H1 (cell line): ENCODE results near the gene RSU1. TPM values are rescaled to one million over a fixed set of nuclear protein-coding genes. Genes with fewer than 3 reads are reported as not detected.

Source experiments
- CTCF ChIA-PET: fragments of 300-600 bp; sonication (Branson Sonifier 250); formaldehyde crosslinking; loops from one replicate; lab custom pipeline; 2021; ENCODE audit not compliant: partially characterized antibody; lab: Charles Lee
- POLR2A ChIA-PET: fragments of 300-600 bp; sonication (Branson Sonifier 250); formaldehyde crosslinking; loops from one replicate; lab custom pipeline; 2021; ENCODE audit warnings: inconsistent platforms; ENCODE audit not compliant: partially characterized antibody; lab: Charles Lee
- DNase-seq, 2 experiments: peaks; one replicate each; pipeline versions ENCODE4 v3.0.0 to v3.0.0-alpha.2; 2010 to 2022; ENCODE audit warnings: low spot score in 2 of 2, low read depth in 1 of 2, mixed read lengths in 1 of 2
- FAIRE-seq: peaks from 2 replicates; lab custom pipeline; 2011; peaks lifted over from hg19 to GRCh38; lab: Jason Lieb, UNC
- H2AFZ ChIP-seq: 2 replicates; pipeline ENCODE4 v1.8.1; 2012; ENCODE audit warnings: low read length, inconsistent platforms
- H2AK5ac ChIP-seq: 2 replicates; pipeline ENCODE4 v1.6.1; 2013; ENCODE audit warnings: low read depth, low read length
- H2BK120ac ChIP-seq: replicated peaks from 2 replicates; pipeline ENCODE3; 2013; ENCODE audit warnings: low read depth, low read length, inconsistent platforms
- H2BK12ac ChIP-seq: 2 replicates; pipeline ENCODE4 v1.6.1; 2013; ENCODE audit warnings: low read depth, low read length
- H2BK15ac ChIP-seq: 2 replicates; pipeline ENCODE4 v1.6.1; 2013; ENCODE audit warnings: low read length
- H2BK20ac ChIP-seq: 2 replicates; pipeline ENCODE4 v1.6.1; 2013; ENCODE audit warnings: low read length
- H2BK5ac ChIP-seq: 2 replicates; pipeline ENCODE4 v1.6.1; 2013; ENCODE audit warnings: low read depth, low read length
- H3K14ac ChIP-seq: 2 replicates; pipeline ENCODE4 v1.6.1; 2013; ENCODE audit warnings: inconsistent platforms; ENCODE audit not compliant: insufficient read length
- H3K18ac ChIP-seq: 2 replicates; pipeline ENCODE4 v1.6.1; 2013; ENCODE audit warnings: low read length; ENCODE audit errors: extremely low read depth
- H3K23ac ChIP-seq: 2 replicates; pipeline ENCODE4 v1.6.1; 2013; ENCODE audit warnings: inconsistent platforms; ENCODE audit not compliant: insufficient read length
- H3K23me2 ChIP-seq: 2 replicates; pipeline ENCODE4 v1.6.1; 2013; ENCODE audit warnings: low read depth, low read length
- H3K27ac ChIP-seq: 2 replicates; pipeline ENCODE4 v1.6.1; 2011; ENCODE audit warnings: low read depth, low read length, inconsistent platforms
- H3K27me3 ChIP-seq, 4 experiments: replicated peaks in 1 of 4; 1 replicate in 1 of 4; 2 replicates in 3 of 4; pipeline versions ENCODE4 v1.6.1 to v1.8.1; 2011 to 2013; ENCODE audit warnings: low read length in 3 of 4, mild to moderate bottlenecking in 3 of 4, inconsistent platforms in 2 of 4, mixed read lengths in 2 of 4, moderate library complexity in 1 of 4; ENCODE audit not compliant: control insufficient read depth in 3 of 4, insufficient read depth in 3 of 4; ENCODE audit errors: extremely low read depth in 1 of 4
- H3K36me3 ChIP-seq, 4 experiments: 2 replicates each; pipeline versions ENCODE4 v1.6.1 to v1.8.1; 2011 to 2013; ENCODE audit warnings: mild to moderate bottlenecking in 4 of 4, low read length in 3 of 4, moderate library complexity in 2 of 4, control low read depth in 1 of 4, inconsistent platforms in 1 of 4; ENCODE audit not compliant: insufficient read depth in 4 of 4, control insufficient read depth in 2 of 4
- H3K4ac ChIP-seq: replicated peaks from 2 replicates; pipeline ENCODE3; 2013; ENCODE audit warnings: low read length, low read depth, mixed read lengths, inconsistent platforms; ENCODE audit not compliant: insufficient read length
- H3K4me1 ChIP-seq, 4 experiments: replicated peaks in 1 of 4; 1 replicate in 1 of 4; 2 replicates in 3 of 4; pipeline versions ENCODE4 v1.6.1 to v1.8.1; 2011 to 2013; ENCODE audit warnings: low read length in 3 of 4, inconsistent platforms in 2 of 4, mixed read lengths in 1 of 4; ENCODE audit not compliant: insufficient read depth in 4 of 4, control insufficient read depth in 3 of 4
- H3K4me2 ChIP-seq, 2 experiments: 2 replicates each; pipeline versions ENCODE4 v1.6.1 to v1.8.1; 2011 to 2013; ENCODE audit warnings: low read depth in 2 of 2, low read length in 2 of 2, control low read depth in 1 of 2, inconsistent platforms in 1 of 2, mild to moderate bottlenecking in 1 of 2; ENCODE audit not compliant: insufficient read depth in 1 of 2
- H3K4me3 ChIP-seq, 4 experiments: fragments of 200-600, 300-600 bp in 1 of 4; sonication (generic), shearing (Covaris generic), sonication (Bioruptor Twin) in 1 of 4; 2 replicates each; pipeline versions ENCODE4 v1.5.1 to v1.8.1; 2011 to 2016; ENCODE audit warnings: low read length in 4 of 4, low read depth in 3 of 4, control low read depth in 2 of 4, inconsistent platforms in 2 of 4, mild to moderate bottlenecking in 2 of 4, mixed read lengths in 1 of 4, moderate library complexity in 1 of 4; ENCODE audit not compliant: insufficient read depth in 2 of 4; ENCODE audit errors: extremely low read depth in 1 of 4
- H3K56ac ChIP-seq: replicated peaks from 2 replicates; pipeline ENCODE3; 2013; ENCODE audit warnings: low read depth, mild to moderate bottlenecking, mixed read lengths, low read length, inconsistent platforms; ENCODE audit not compliant: insufficient read length
- H3K79me1 ChIP-seq: 2 replicates; pipeline ENCODE4 v1.6.1; 2013; ENCODE audit warnings: low read depth, low read length, control low read depth
- H3K79me2 ChIP-seq, 2 experiments: 2 replicates each; pipeline versions ENCODE4 v1.6.1 to v1.8.1; 2012 to 2013; ENCODE audit warnings: low read length in 2 of 2, mild to moderate bottlenecking in 2 of 2, inconsistent platforms in 1 of 2; ENCODE audit not compliant: insufficient read depth in 2 of 2, control insufficient read depth in 1 of 2
- H3K9ac ChIP-seq, 4 experiments: replicated peaks in 1 of 4; 1 replicate in 1 of 4; 2 replicates in 3 of 4; pipeline versions ENCODE4 v1.6.1 to v1.8.1; 2011 to 2013; ENCODE audit warnings: low read depth in 3 of 4, low read length in 3 of 4, control low read depth in 2 of 4, mild to moderate bottlenecking in 2 of 4, moderate library complexity in 2 of 4, inconsistent platforms in 1 of 4; ENCODE audit errors: extremely low read depth in 1 of 4
- H3K9me3 ChIP-seq, 2 experiments: 2 replicates each; pipeline versions ENCODE4 v1.6.1 to v1.8.1; 2012 to 2013; ENCODE audit warnings: mild to moderate bottlenecking in 2 of 2, moderate library complexity in 2 of 2, control low read depth in 1 of 2, inconsistent platforms in 1 of 2, low read depth in 1 of 2, low read length in 1 of 2, mixed read lengths in 1 of 2; ENCODE audit not compliant: insufficient read depth in 2 of 2
- H4K20me1 ChIP-seq, 2 experiments: replicated peaks in 1 of 2; 2 replicates each; pipeline versions ENCODE3 to v1.8.1; 2011 to 2013; ENCODE audit warnings: inconsistent platforms in 2 of 2, low read length in 2 of 2, mild to moderate bottlenecking in 1 of 2; ENCODE audit not compliant: insufficient read depth in 2 of 2, control insufficient read depth in 1 of 2
- H4K5ac ChIP-seq: 2 replicates; pipeline ENCODE4 v1.6.1; 2013; ENCODE audit warnings: low read length, low read depth, mixed read lengths, inconsistent platforms; ENCODE audit not compliant: insufficient read length
- H4K8ac ChIP-seq: 2 replicates; pipeline ENCODE4 v1.8.0; 2013; ENCODE audit warnings: mild to moderate bottlenecking, moderate library complexity, low read length, inconsistent platforms; ENCODE audit not compliant: insufficient read depth; ENCODE audit errors: extremely low read depth
- H4K91ac ChIP-seq: replicated peaks from 2 replicates; pipeline ENCODE3; 2013; ENCODE audit warnings: low read length, mixed read lengths, inconsistent platforms; ENCODE audit not compliant: insufficient read length
- CBX8 ChIP-seq: fragments of 300-800, 300-1000 bp; sonication (generic); IDR thresholded peaks from 2 replicates; pipeline ENCODE4 v1.7.1; 2016; ENCODE audit warnings: low read depth, low read length, borderline replicate concordance
- RAD21 ChIP-seq, 2 experiments: IDR thresholded peaks in 1 of 2; conservative IDR thresholded peaks in 1 of 2; 2 replicates each; pipeline ENCODE4 v1.6.1; 2011; ENCODE audit warnings: low read depth in 2 of 2, low read length in 2 of 2, improper control_type of control experiment in 1 of 2, inconsistent platforms in 1 of 2, mild to moderate bottlenecking in 1 of 2, moderate library complexity in 1 of 2
- SAP30 ChIP-seq: fragments of 300-600 bp; sonication (generic); IDR thresholded peaks from 2 replicates; pipeline ENCODE4 v1.7.1; 2012; ENCODE audit warnings: low read length, moderate library complexity, mild to moderate bottlenecking, inconsistent platforms; ENCODE audit not compliant: insufficient read depth, insufficient replicate concordance
- TBP ChIP-seq: IDR thresholded peaks from 2 replicates; pipeline ENCODE4 v1.6.1; 2011; ENCODE audit warnings: low read depth, low read length, improper control_type of control experiment
- WGBS, 2 experiments: shearing (Covaris generic) in 1 of 2; methylation state at CpG; one replicate each; pipeline versions ENCODE4 v1.1.6 to v1.1.7; 2013 to 2015; ENCODE audit warnings: low lambda C conversion rate in 2 of 2, mixed read lengths in 2 of 2, inconsistent platforms in 1 of 2, low coverage in 1 of 2, missing lambda C conversion rate in 1 of 2; ENCODE audit not compliant: insufficient replicate concordance in 2 of 2, insufficient coverage in 1 of 2, insufficient read length in 1 of 2; ENCODE audit errors: extremely low coverage in 1 of 2, missing lambda C conversion rate in 1 of 2; 5-methylcytosine and 5-hydroxymethylcytosine counted together
- polyA plus RNA-seq, 7 experiments: library from polyadenylated mRNA; depleted of rRNA in 3 of 7; stranded (reverse) in 5 of 7; unstranded in 2 of 7; fragments of >200 nt in 5 of 7; fragments of 200-250 nt in 2 of 7; gene quantifications; 1 replicate in 5 of 7; 2 replicates in 1 of 7; 4 replicates in 1 of 7; pipeline versions ENCODE4 v1.2.1 to v1.2.3, GENCODE V29; 2011 to 2013; ENCODE audit warnings: missing spikeins in 2 of 7, mixed read lengths in 2 of 7
- total RNA-seq: library from RNA; stranded (reverse); fragmentation: NEBNext Ultra II Directional; extraction: Animal tissue kit (Norgen Biotek cat#: 25700); gene quantifications from 2 replicates; pipeline ENCODE4 v1.2.1, GENCODE V29; 2021

Gene RSU1
- total and polyA plus RNA-seq, 2 of the 8 experiments (the other 6 are each of a cell fraction or from before 2014, with no cell fraction given) = 50.0 to 68.2 TPM

GRCh38 chr10:16745061-16745460, 72.2 kb downstream of the RSU1 start:
- no peak for FAIRE-seq
- TF ChIP-seq CBX8 (no peak), TBP (no peak), RAD21 (IDR thresholded peaks at IDR 0.05 in 1 of 2, conservative IDR thresholded peaks at IDR 0.05 in 1 of 2; ENCODE audit: low read depth in 2 of 2, low read length in 2 of 2) (no peak), SAP30 (no peak)

More at GRCh38 chr10:16745061-16745460, 72.2 kb downstream of the RSU1 start:
- no peak overlapping the region for H4K91ac ChIP-seq
- H2BK15ac ChIP-seq = no peak overlapping the region
- CTCF ChIA-PET = interaction anchor here (0.9 to 1.0 kb wide), 2 partner anchors 13 to 685 kb away, joined by 3 to 4 read pairs; no protein-coding TSS in a partner anchor
- no peaks in the 10 kb centered on the region for H3K79me2 ChIP-seq
- H3K36me3 ChIP-seq = no peaks in the 10 kb centered on the region
- H4K5ac ChIP-seq = no peak overlapping the region
- H2BK120ac ChIP-seq = no peak overlapping the region
- H3K23ac ChIP-seq = no peak overlapping the region
- H3K4me2 ChIP-seq = no peak overlapping the region
- H2AK5ac ChIP-seq = no peak overlapping the region
- H3K23me2 ChIP-seq = no peaks in the 10 kb centered on the region
- no peak overlapping the region for H2BK20ac ChIP-seq
- H3K4me3 ChIP-seq = no peak overlapping the region
- H3K18ac ChIP-seq = no peak overlapping the region
- POLR2A ChIA-PET = no interaction called here
- no peak overlapping the region for H3K56ac ChIP-seq
- no peaks in the 10 kb centered on the region for H3K4me1 ChIP-seq
- H3K27me3 ChIP-seq = no peaks in the 10 kb centered on the region
- no peak overlapping the region for H3K9ac ChIP-seq
- H2BK12ac ChIP-seq = no peak overlapping the region
- H3K14ac ChIP-seq = no peak overlapping the region
- no peaks in the 10 kb centered on the region for H4K20me1 ChIP-seq
- H3K27ac ChIP-seq = no peak overlapping the region
- H3K4ac ChIP-seq = no peak overlapping the region
- H3K79me1 ChIP-seq = no peaks in the 10 kb centered on the region
- H2BK5ac ChIP-seq = no peak overlapping the region
- no peak for DNase-seq
- no peak overlapping the region for H2AFZ ChIP-seq
- no peak overlapping the region for H4K8ac ChIP-seq
- no peaks in the 10 kb centered on the region for H3K9me3 ChIP-seq
- 79% methylated on average over 6 of the region's 6 CpGs; no CpG with 5 or more reads in 1 of the 2 experiments for WGBS, 2 experiments
